HG03095 (cell line): ENCODE results near the gene RCL1.

Experiments used
- ATAC-seq: cut with Tn5 transposase; IDR thresholded peaks from one replicate; pipeline ENCODE4 v1.9.1; 2021; ENCODE audit warnings: moderate library complexity; ENCODE audit not compliant: unreplicated experiment

The RCL1 gene

DNA sequence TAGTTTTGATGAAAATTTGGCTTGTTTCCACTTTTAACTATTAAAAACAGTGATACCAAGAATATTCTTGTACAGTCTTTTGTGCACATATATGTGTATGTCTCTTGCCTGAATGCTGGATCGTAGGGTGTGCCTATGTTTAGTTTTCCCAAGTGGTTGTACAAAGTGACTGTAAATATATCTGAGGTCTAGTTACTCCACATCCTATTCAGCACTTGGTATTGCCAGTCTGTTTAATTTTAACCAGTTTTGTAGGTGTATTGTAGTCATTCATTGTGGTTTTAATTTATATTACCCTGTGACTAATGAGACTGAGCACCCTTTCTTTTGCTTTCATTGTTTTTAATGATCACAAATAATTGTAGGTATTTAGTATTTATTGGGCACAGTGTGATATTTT is 17.8 kb downstream of the RCL1 start:
- ATAC-seq = no peak

DNA sequence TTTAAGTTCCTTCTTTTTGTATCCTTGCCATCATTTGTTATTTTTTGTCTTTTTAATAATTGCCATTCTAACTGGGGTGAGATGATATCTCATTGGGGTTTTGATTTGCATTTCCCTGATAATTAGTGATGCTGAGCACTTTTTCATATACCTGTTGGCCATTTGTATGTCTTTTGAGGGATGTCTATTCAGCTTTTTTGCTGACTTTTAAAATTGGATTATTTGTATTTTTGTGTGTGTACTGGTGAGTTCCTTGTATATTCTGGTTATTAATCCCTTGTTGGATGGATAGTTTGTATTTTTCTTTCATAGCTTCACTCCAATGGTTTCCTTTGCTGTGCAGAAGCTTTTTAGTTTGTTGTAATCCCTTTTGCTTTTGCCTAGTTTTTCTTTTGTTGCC is 19.1 kb downstream of the RCL1 start:
- ATAC-seq = no peak

DNA sequence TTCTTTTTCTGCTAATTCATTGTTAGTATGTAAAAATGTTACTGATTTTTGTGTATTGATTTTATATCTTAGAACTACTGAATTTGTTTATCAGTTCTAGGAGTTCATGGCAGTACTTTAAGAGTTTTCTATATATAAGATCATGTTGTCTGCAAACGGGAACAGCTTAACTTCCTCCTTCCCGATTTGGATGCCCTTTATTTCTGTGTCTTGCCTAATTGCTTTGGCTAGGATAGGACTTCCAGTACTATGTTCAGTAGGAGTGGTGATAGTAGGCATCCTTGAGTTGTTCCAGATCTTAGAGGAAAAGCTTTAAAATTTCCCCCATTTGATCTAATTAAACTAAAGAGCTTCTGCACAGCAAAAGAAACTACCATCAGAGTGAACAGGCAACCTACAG is 20.1 kb downstream of the RCL1 start:
- no peak for ATAC-seq

DNA sequence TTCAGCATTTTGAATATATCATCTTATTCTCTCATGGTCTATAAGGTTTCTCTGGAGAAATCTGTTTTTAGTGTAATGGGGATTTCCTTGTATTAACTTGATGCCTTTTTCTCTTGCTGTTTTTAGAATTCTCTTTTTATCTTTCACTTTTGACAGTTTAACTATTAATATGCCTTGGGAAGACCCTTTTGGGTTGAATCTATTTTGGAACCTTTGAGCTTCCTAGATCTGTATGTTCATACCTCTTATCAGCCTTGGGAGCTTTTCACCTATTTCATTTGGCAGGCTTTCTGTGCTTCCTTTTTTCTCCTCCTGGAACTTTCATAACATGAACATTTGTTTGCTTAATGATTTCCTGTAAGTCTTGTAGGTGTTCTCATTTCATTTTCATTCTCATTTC is 22.2 kb downstream of the RCL1 start:
- peak; percentile 68 for ATAC-seq

GRCh38 chr9:4815381-4815956 is 22.7 kb downstream of the RCL1 start:
- peak; percentile 39 for ATAC-seq

DNA sequence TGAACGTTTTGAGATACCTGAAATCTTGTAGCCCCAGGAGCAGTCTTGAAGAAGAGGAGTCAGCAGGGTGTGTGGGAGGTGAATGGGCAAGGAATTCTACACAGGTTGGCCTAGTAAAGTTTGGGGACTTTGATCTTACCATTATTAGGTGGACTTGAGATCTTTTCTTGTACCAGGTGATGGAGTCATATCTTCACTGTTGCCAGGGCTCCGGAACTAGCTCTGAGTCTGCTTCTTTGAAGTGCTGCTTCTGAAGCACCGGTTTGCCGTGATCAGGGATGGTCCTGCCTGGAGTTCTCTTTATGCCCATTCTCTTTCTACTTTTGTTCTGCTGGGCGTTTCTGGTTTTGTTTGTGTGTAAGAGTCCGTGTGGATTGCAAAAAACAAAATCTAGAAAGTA is 27.4 kb downstream of the RCL1 start:
- no peak for ATAC-seq

DNA sequence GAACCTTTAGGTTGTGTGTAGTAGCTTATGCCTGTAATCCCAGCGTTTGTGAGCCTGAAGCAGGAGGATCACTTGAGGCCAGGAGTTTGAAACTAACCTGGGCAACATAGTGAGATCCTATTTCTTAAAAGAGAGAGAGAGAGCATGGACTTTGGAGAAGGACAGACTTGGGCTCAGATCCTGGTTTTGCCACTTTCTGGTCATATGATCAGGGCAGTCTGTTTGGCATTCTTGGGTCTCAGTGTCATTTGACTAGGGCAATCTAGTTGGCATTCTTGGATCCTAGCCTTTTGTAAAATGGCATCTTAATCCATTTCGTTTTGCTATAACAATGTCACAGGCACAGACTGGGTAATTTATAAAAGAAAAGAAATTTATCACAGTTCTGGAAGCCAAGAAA is 28.4 kb downstream of the RCL1 start:
- ATAC-seq = no peak

- no peak for ATAC-seq
Observed at GRCh38 chr9:4822057-4822456, 29.3 kb downstream of the RCL1 start.

GRCh38 chr9:4826417-4827166 is 33.8 kb downstream of the RCL1 start:
- no peak for ATAC-seq

DNA sequence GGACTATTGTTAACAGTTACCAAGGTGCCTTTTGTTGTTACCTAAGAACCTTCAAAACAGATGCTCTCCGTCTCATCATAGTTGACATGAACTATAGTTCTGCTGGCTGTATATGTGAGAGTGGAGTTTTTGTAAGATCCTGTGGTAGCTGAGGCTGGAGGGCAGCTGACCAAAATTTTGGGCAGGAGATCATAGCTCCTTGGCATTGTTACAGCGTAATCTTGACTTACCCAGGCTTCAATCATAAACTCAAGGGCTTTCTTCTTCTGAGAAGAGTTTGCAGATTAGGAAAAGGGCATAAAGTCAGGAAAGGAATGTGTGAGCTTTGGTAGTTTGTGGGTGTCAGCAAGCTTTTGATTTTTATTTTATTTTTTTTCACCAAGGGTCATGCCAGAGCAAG is 34.5 kb downstream of the RCL1 start:
- ATAC-seq = no peak

DNA sequence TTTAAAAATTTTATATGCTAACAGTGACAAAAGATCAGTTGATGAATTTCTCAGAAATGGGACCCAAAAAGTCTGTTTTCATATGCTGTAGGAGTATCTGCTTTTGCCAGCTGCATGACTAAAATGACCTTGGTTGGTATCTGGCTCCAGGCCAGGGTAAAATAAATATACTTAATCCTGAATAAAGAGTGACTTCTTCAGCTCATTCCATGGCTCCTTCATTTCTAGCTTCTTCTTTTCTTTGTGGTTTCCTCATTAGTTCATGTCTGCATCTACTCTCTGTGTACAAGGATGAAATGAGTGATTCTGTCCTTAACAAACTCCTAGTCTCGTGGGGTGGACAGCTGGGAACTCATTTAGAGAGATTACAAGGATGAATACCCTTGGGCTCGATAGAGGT is 36.0 kb downstream of the RCL1 start:
- no peak for ATAC-seq

DNA sequence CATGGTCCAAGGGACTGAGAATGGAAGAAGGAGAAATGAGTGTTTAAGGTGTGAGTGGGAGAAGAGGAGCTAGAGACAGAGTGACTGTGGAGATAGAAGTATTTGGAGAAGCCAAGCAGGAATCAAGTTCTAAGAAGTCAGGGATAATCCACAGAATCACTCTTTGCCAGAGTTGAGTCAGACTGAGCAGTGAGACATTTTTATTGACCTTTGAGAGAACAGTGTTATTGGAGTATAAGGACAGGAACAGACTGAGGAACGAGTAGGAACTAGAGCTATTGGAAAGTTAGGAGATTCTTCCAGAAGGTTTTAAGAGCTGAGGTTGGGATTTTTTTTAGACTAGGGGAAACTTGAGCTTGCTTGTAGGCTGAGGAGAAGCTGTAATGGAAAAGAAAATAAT is 37.2 kb downstream of the RCL1 start:
- ATAC-seq = no peak

DNA sequence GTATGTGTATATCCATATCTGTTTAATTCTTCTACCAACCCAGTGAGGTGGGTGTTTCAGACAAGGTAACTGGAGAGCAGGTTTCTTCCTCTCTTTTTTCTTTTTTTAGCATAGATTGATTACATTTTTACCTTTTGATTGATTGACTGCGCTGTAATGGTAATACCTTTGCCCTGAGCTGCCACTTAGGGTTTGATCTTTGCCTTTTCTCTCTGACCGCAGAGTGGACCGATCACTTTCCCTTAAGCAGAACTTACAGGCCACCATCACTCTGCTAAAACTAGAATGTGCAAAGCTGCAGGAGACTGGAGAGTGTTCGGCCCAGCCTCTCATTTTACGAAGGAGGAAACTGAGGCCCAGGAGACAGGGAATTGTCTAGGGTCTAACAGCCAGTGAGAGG is 38.0 kb downstream of the RCL1 start:
- ATAC-seq = no peak

- ATAC-seq = no peak
Observed at GRCh38 chr9:4831119-4831518, 38.4 kb downstream of the RCL1 start.

GRCh38 chr9:4831944-4832343 is 39.2 kb downstream of the RCL1 start:
- ATAC-seq = no peak

- ATAC-seq = no peak
Observed at GRCh38 chr9:4832786-4833579, 40.2 kb downstream of the RCL1 start.

GRCh38 chr9:4833781-4834560 is 41.2 kb downstream of the RCL1 start:
- no peak for ATAC-seq

DNA sequence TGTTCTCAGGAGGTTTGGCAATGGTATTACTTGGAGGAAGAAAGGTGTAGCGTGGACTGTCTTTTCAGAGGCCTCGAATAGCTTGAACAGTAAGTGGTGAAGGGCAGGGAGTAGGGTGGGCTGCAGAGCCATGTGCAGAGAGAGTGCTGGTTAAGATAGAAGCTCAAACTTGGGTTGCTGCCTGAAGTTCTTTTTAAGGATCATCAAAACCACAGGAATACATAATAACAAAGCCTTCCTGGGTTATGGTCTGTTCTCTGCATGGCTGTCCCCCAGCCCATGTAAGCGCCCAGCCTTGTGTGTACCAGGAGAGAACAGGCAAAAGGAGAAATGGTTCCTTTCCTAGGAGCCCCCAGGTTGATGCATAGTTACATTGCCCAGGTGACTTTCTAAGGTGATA is 43.9 kb downstream of the RCL1 start:
- no peak for ATAC-seq

DNA sequence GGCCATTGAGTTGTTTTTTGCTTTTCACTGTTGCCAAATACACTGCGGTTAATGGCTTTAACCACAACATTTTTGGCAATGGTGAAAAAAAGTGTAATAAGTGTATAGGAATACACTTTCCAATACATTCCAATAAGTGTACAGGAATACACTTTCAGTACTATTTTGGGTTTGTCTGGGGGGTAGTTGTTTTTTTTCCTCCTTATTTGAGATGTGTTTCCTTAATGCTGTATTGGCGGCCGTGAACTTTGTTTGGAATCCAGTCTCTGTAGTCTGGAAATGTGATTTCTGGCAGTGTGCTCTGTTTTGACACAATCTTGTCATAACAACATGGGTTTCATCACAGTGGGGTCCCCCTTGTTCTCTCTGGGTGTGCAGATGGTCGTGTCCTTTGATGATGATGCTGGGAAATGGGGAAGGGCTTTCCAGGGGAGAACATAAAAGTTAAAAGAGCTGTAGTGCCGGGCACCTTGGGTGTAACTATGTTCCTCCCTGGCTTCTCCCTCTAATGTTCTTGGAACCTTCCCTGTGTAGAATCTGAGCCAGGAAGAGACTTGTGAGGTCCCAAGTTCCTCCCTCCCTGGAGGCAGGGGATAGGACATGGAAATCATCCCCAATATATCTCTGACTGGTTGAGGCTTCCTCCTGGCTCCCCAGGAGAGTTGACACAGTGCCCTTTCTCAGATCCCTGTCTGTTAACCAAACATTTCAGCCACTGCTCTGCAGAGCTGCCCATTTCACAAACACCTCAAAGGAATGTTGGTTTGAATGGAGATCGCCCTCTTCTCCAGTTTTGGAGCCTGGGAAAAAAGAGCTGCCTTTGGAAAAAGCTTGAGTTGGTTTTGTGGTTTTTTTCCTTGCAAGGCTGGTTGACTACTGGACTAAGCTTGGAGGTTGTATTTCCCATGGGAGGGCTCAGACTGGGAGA is 44.8 kb downstream of the RCL1 start:
- ATAC-seq = no peak

DNA sequence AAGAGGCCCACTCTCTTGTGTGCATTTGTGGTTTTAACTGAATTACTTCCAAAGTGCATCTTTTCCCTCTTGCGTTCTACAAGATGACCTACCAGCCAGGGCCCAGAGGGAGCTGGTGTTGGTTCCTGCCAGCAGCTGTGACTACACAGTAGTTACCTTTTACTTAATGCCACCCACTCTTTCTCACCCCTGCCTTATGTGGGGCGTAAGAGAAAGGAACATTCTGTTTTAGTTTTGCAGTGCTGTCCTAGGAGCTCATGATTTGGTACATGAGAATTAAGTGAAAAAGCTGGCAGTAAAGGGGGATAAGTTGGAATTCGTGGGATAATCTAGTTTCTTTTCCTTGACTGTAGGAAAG is 45.4 kb downstream of the RCL1 start:
- no peak for ATAC-seq
